Ishikawa (cell line): ENCODE measurements around the gene CLDN20.

Experiments used
- CREB1 ChIP-seq: IDR thresholded peaks from 2 replicates; pipeline ENCODE4 v1.6.1; 2012; ENCODE audit warnings: low read depth
- EGR1 ChIP-seq: IDR thresholded peaks from 2 replicates; pipeline ENCODE4 v1.6.1; 2012
- EP300 ChIP-seq: IDR thresholded peaks from 2 replicates; pipeline ENCODE4 v1.6.1; 2012; ENCODE audit warnings: borderline replicate concordance
- TAF1 ChIP-seq: IDR thresholded peaks from 2 replicates; pipeline ENCODE4 v1.6.1; 2012; ENCODE audit warnings: low read depth, mild to moderate bottlenecking
- ZBTB7A ChIP-seq: IDR thresholded peaks from 2 replicates; pipeline ENCODE4 v1.6.1; 2012; ENCODE audit warnings: low read depth
- TF ChIP-seq, protein P1 (sequence below): IDR thresholded peaks from 2 replicates; pipeline ENCODE4 v1.6.1; 2012

DNA sequence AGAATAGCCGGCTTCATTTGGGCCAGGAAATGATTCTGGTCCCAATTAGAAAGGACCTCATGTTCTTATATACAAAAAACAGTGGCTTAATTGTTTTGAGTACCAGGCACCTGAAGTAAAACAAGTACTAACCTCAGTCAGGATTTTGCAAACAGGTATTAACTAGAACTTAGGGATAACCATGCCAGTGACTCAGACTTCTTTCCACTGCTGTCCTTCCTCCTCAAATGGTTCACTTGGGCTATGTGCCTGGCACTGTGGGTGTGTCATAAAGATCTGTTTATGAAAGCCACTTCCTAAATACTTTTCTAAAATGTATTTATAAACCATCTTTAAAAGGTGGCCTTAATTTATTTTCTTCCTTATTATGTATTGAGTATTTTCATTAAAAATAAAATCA, 10.7 kb downstream of the CLDN20 start:
- TF ChIP-seq TAF1: no peak
- no peak for TF ChIP-seq ZBTB7A
- TF ChIP-seq, protein P1, sequence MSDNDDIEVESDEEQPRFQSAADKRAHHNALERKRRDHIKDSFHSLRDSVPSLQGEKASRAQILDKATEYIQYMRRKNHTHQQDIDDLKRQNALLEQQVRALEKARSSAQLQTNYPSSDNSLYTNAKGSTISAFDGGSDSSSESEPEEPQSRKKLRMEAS: no peak
- TF ChIP-seq CREB1: no peak
- no peak for TF ChIP-seq EGR1
- no peak for TF ChIP-seq EP300
